ENCODE data around the gene MALRD1.
"Not testable (repeated sequence)": the region's sequence is repeated elsewhere in the genome, so short reads cannot be mapped to it uniquely, and the experiment has no call there.

The MALRD1 gene

GRCh38 chr10:19498393-19499290 is 450.0 kb downstream of the MALRD1 start:
- H3K27ac Mint-ChIP-seq = no peak overlapping the region
- no peak overlapping the region for H3K4me3 Mint-ChIP-seq
- no peaks in the 10 kb centered on the region for H3K4me1 Mint-ChIP-seq
- H3K36me3 Mint-ChIP-seq = no peaks in the 10 kb centered on the region
- no peak for ATAC-seq
- H3K9me3 Mint-ChIP-seq = peaks cover 2% of the 10 kb centered on the region
- no peaks in the 10 kb centered on the region for H3K27me3 Mint-ChIP-seq

GRCh38 chr10:19499291-19499770 is 450.7 kb downstream of the MALRD1 start:
- ATAC-seq = no peak
- Mint-ChIP-seq H3K4me1 (no peaks in the 10 kb centered on the region), H3K9me3 (peaks cover 1% of the 10 kb centered on the region), H3K4me3 (no peak overlapping the region), H3K27me3 (no peaks in the 10 kb centered on the region), H3K36me3 (no peaks in the 10 kb centered on the region), H3K27ac (no peak overlapping the region)

- no peaks in the 10 kb centered on the region for H3K36me3 Mint-ChIP-seq
- no peak for ATAC-seq
- no peaks in the 10 kb centered on the region for H3K4me1 Mint-ChIP-seq
- H3K27me3 Mint-ChIP-seq = no peaks in the 10 kb centered on the region
- H3K27ac Mint-ChIP-seq = no peak overlapping the region
- peaks cover 3% of the 10 kb centered on the region for H3K9me3 Mint-ChIP-seq
- no peak overlapping the region for H3K4me3 Mint-ChIP-seq
These were observed 452.4 kb downstream of the MALRD1 start for GRCh38 chr10:19500959-19501358.

- ATAC-seq = no peak
- no peaks in the 10 kb centered on the region for H3K4me1 Mint-ChIP-seq
- no peaks in the 10 kb centered on the region for H3K27me3 Mint-ChIP-seq
- H3K9me3 Mint-ChIP-seq = peaks cover 15% of the 10 kb centered on the region
- no peak overlapping the region for H3K27ac Mint-ChIP-seq
- H3K36me3 Mint-ChIP-seq = no peaks in the 10 kb centered on the region
- no peak overlapping the region for H3K4me3 Mint-ChIP-seq
These were observed 457.0 kb downstream of the MALRD1 start for GRCh38 chr10:19505320-19506312.

GRCh38 chr10:19510005-19510732 is 461.6 kb downstream of the MALRD1 start:
- H3K4me1 Mint-ChIP-seq, H3K4me3 Mint-ChIP-seq, H3K36me3 Mint-ChIP-seq, H3K27me3 Mint-ChIP-seq, ATAC-seq, H3K27ac Mint-ChIP-seq: not testable (repeated sequence)
- peaks cover 12% of the 10 kb centered on the region for H3K9me3 Mint-ChIP-seq

GRCh38 chr10:19518109-19518508 is 469.5 kb downstream of the MALRD1 start:
- Mint-ChIP-seq H3K36me3 (no peaks in the 10 kb centered on the region), H3K9me3 (peaks cover 6% of the 10 kb centered on the region), H3K4me3 (no peak overlapping the region), H3K4me1 (no peaks in the 10 kb centered on the region), H3K27me3 (no peaks in the 10 kb centered on the region), H3K27ac (no peak overlapping the region)
- no peak for ATAC-seq

- no peaks in the 10 kb centered on the region for H3K36me3 Mint-ChIP-seq
- H3K4me3 Mint-ChIP-seq = no peak overlapping the region
These were observed 470.0 kb downstream of the MALRD1 start for GRCh38 chr10:19518632-19519031.

GRCh38 chr10:19531324-19531723 is 482.7 kb downstream of the MALRD1 start:
- Mint-ChIP-seq H3K36me3 (no peaks in the 10 kb centered on the region), H3K27me3 (no peaks in the 10 kb centered on the region), H3K27ac (no peak overlapping the region), H3K4me1 (no peaks in the 10 kb centered on the region), H3K9me3 (peaks cover 3% of the 10 kb centered on the region), H3K4me3 (no peak overlapping the region)
- ATAC-seq = no peak

More at GRCh38 chr10:19518632-19519031, 470.0 kb downstream of the MALRD1 start:
- no peaks in the 10 kb centered on the region for H3K27me3 Mint-ChIP-seq
- ATAC-seq = no peak
- H3K4me1 Mint-ChIP-seq = no peaks in the 10 kb centered on the region
- peaks cover 6% of the 10 kb centered on the region for H3K9me3 Mint-ChIP-seq
- no peak overlapping the region for H3K27ac Mint-ChIP-seq

- Mint-ChIP-seq H3K27ac (no peak overlapping the region), H3K4me3 (no peak overlapping the region), H3K4me1 (no peaks in the 10 kb centered on the region), H3K36me3 (no peaks in the 10 kb centered on the region), H3K27me3 (no peaks in the 10 kb centered on the region), H3K9me3 (peaks cover 3% of the 10 kb centered on the region)
- ATAC-seq = no peak
These were observed 483.8 kb downstream of the MALRD1 start for GRCh38 chr10:19532411-19532810.

GRCh38 chr10:19541299-19541698 is 492.7 kb downstream of the MALRD1 start:
- ATAC-seq = no peak
- Mint-ChIP-seq H3K36me3 (no peaks in the 10 kb centered on the region), H3K27ac (no peak overlapping the region), H3K27me3 (no peaks in the 10 kb centered on the region), H3K4me3 (no peak overlapping the region), H3K9me3 (peaks cover 6% of the 10 kb centered on the region), H3K4me1 (no peaks in the 10 kb centered on the region)

- Mint-ChIP-seq H3K27me3 (no peaks in the 10 kb centered on the region), H3K9me3 (peaks cover 12% of the 10 kb centered on the region), H3K27ac (no peak overlapping the region), H3K36me3 (no peaks in the 10 kb centered on the region), H3K4me1 (no peaks in the 10 kb centered on the region), H3K4me3 (no peak overlapping the region)
- ATAC-seq = no peak
These were observed 497.6 kb downstream of the MALRD1 start for GRCh38 chr10:19546224-19546623.

GRCh38 chr10:19549503-19549902 is 500.9 kb downstream of the MALRD1 start:
- Mint-ChIP-seq H3K27me3 (no peaks in the 10 kb centered on the region), H3K4me1 (no peaks in the 10 kb centered on the region), H3K27ac (no peak overlapping the region), H3K9me3 (peaks cover 12% of the 10 kb centered on the region), H3K4me3 (no peak overlapping the region), H3K36me3 (no peaks in the 10 kb centered on the region)
- no peak for ATAC-seq

GRCh38 chr10:19556666-19557065 is 508.1 kb downstream of the MALRD1 start:
- no peak for ATAC-seq
- Mint-ChIP-seq H3K27me3 (no peaks in the 10 kb centered on the region), H3K36me3 (no peaks in the 10 kb centered on the region), H3K9me3 (peaks cover 2% of the 10 kb centered on the region), H3K4me1 (no peaks in the 10 kb centered on the region), H3K27ac (no peak overlapping the region), H3K4me3 (no peak overlapping the region)

- Mint-ChIP-seq H3K9me3 (no peaks in the 10 kb centered on the region), H3K4me1 (no peaks in the 10 kb centered on the region), H3K4me3 (no peak overlapping the region), H3K27ac (no peak overlapping the region), H3K27me3 (no peaks in the 10 kb centered on the region), H3K36me3 (no peaks in the 10 kb centered on the region)
- no peak for ATAC-seq
These were observed 512.6 kb downstream of the MALRD1 start for GRCh38 chr10:19561181-19561580.
